GM12892 (cell line): ENCODE results near the gene LGALS9.

Source experiments
- POLR2A ChIP-seq: IDR thresholded peaks from 2 replicates; pipeline ENCODE4 v1.6.1; 2011; ENCODE audit warnings: low read depth, low read length, control low read depth
- POLR2AphosphoS5 ChIP-seq: IDR thresholded peaks from 2 replicates; pipeline ENCODE4 v1.6.1; 2011; ENCODE audit warnings: low read depth, low read length, control low read depth
- TAF1 ChIP-seq: IDR thresholded peaks from 2 replicates; pipeline ENCODE4 v1.6.1; 2011; ENCODE audit warnings: low read depth, mild to moderate bottlenecking, control low read depth, low read length, borderline replicate concordance

DNA sequence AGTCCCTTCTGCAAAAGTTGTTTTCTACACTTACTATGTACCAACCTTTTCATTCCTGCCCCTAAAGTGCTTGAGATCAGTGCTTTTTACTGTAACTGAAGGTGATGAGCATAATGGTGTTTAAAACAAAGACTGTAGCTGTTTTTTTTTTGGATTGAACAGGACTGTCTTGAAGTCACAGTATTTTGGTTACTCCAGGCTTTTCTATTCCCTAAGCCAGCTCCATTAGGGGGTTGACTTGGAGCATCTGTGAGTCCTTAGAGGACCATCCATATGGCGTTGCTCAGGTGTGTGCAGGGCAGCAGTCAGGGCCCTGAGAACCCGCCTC is 29.0 kb upstream of the LGALS9 start:
- no peak for TF ChIP-seq TAF1
- TF ChIP-seq POLR2A = no peak
- no peak for TF ChIP-seq POLR2AphosphoS5
